GM12878 (cell line): ENCODE data around the gene MGAT3. TPM values are rescaled to one million over a fixed set of nuclear protein-coding genes. Genes with fewer than 3 reads are reported as not detected.

ENCODE experiments used
- ATAC-seq: fragments of 200-7000 bp; cut with Tn5 transposase; 3 replicates; pipeline ENCODE4 v1.9.1; 2020; ENCODE audit warnings: mild to moderate bottlenecking, moderate library complexity
- BruUV-seq: library from RNA; stranded (reverse); fragments of 400-500 nt; replicated peaks from 2 replicates; lab custom pipeline; 2021; lab: Mats Ljungman, UMichigan
- CTCF ChIA-PET: fragments of 300-600 bp; sonication (Branson Sonifier 250); formaldehyde crosslinking; extraction: SDS; loops from one replicate; lab custom pipeline; 2021; ENCODE audit warnings: inconsistent platforms; lab: Yijun Ruan, JAX
- POLR2A ChIA-PET: fragments of 350-600 bp; formaldehyde crosslinking; extraction: SDS; loops from one replicate; lab custom pipeline; 2021; ENCODE audit warnings: inconsistent platforms; lab: Charles Lee
- RAD21 ChIA-PET: fragments of 300-600 bp; sonication (Branson Sonifier 250); formaldehyde crosslinking; loops from one replicate; lab custom pipeline; 2023; ENCODE audit warnings: antibody characterized with exemption; ENCODE audit not compliant: unreplicated experiment; lab: Charles Lee
- SMC1A ChIA-PET: fragments of 300-600 bp; sonication (Branson Sonifier 250); formaldehyde crosslinking; loops from one replicate; lab custom pipeline; 2023; ENCODE audit not compliant: unreplicated experiment, uncharacterized antibody; lab: Charles Lee
- DNase-seq: peaks from one replicate; pipeline ENCODE4 v3.0.0-alpha.2; 2011; ENCODE audit warnings: low read depth, low spot score
- FAIRE-seq: peaks from 3 replicates; lab custom pipeline; 2011; peaks lifted over from hg19 to GRCh38; lab: Jason Lieb, UNC
- H2AFZ ChIP-seq: 2 replicates; pipeline ENCODE4 v1.6.0; 2011; ENCODE audit warnings: low read depth, low read length, control low read depth; ENCODE audit not compliant: control insufficient read depth
- H3K27ac ChIP-seq: 2 replicates; pipeline ENCODE4 v1.5.1; 2011; ENCODE audit warnings: control low read depth; ENCODE audit not compliant: control insufficient read depth, insufficient read depth
- H3K27me3 ChIP-seq, 2 experiments: replicated peaks in 1 of 2; 2 replicates each; pipeline versions ENCODE4 v1.6.0 to v1.6.1; 2011; ENCODE audit warnings: low read length in 1 of 2; ENCODE audit not compliant: control insufficient read depth in 2 of 2, insufficient read depth in 2 of 2
- H3K36me3 ChIP-seq, 2 experiments: 2 replicates each; pipeline ENCODE4 v1.5.1; 2011; ENCODE audit warnings: low read length in 1 of 2; ENCODE audit not compliant: control insufficient read depth in 2 of 2, insufficient read depth in 2 of 2
- H3K4me1 ChIP-seq: 2 replicates; pipeline ENCODE4 v1.6.1; 2011; ENCODE audit warnings: mild to moderate bottlenecking, low read length, moderate library complexity, mixed read lengths; ENCODE audit not compliant: control insufficient read depth, insufficient read depth
- H3K4me2 ChIP-seq: 2 replicates; pipeline ENCODE4 v1.6.0; 2011; ENCODE audit warnings: control low read depth; ENCODE audit not compliant: control insufficient read depth, insufficient read depth
- H3K4me3 ChIP-seq: fragments of 200-600 bp; sonication (generic); 2 replicates; pipeline ENCODE4 v1.5.1; 2016
- H3K79me2 ChIP-seq: 2 replicates; pipeline ENCODE4 v1.6.0; 2011; ENCODE audit warnings: low read length; ENCODE audit not compliant: control insufficient read depth, insufficient read depth
- H3K9ac ChIP-seq: 2 replicates; pipeline ENCODE4 v1.8.0; 2011; ENCODE audit warnings: low read length, control low read depth, mixed read lengths; ENCODE audit not compliant: control insufficient read depth, insufficient read depth
- H3K9me3 ChIP-seq: replicated peaks from 3 replicates; pipeline ENCODE4 v1.5.1; 2011; ENCODE audit warnings: mild to moderate bottlenecking, low read length; ENCODE audit not compliant: control insufficient read depth, insufficient read depth
- H4K20me1 ChIP-seq: 2 replicates; pipeline ENCODE4 v1.6.0; 2011; ENCODE audit not compliant: control insufficient read depth, insufficient read depth
- CTCF ChIP-seq, 3 experiments: IDR thresholded peaks in 2 of 3; conservative IDR thresholded peaks in 1 of 3; 2 replicates each; pipeline ENCODE4 v1.5.1; 2011; ENCODE audit warnings: low read depth in 3 of 3, low read length in 3 of 3, mild to moderate bottlenecking in 3 of 3, control low read depth in 2 of 3, moderate library complexity in 2 of 3, inconsistent platforms in 1 of 3, mixed read lengths in 1 of 3; ENCODE audit not compliant: control insufficient read depth in 2 of 3, insufficient read depth in 1 of 3; ENCODE audit errors: extremely low read depth in 1 of 3
- TBL1XR1 ChIP-seq: IDR thresholded peaks from 2 replicates; pipeline ENCODE4 v1.6.1; 2012; ENCODE audit warnings: low read depth, low read length, improper control_type of control experiment
- ZNF622 ChIP-seq: fragments of 450-650 bp; IDR thresholded peaks from 2 replicates; pipeline ENCODE4 v1.6.1; 2017; ENCODE audit warnings: mild to moderate bottlenecking, inconsistent platforms
- ZNF687 ChIP-seq: fragments of 450-650 bp; IDR thresholded peaks from 2 replicates; pipeline ENCODE4 v1.6.1; 2017; ENCODE audit warnings: mild to moderate bottlenecking, moderate library complexity
- WGBS: methylation state at CpG from one replicate; pipeline ENCODE4 v1.1.6; 2016; ENCODE audit warnings: low lambda C conversion rate; ENCODE audit not compliant: insufficient replicate concordance, insufficient coverage; ENCODE audit errors: missing lambda C conversion rate; 5-methylcytosine and 5-hydroxymethylcytosine counted together
- in situ Hi-C: fragments of 300-500 bp; cut with MboI; formaldehyde crosslinking; loops from 9 replicates; pipeline ENCODE4 v1.14.3; 2018; ENCODE audit warnings: mixed read lengths
- intact Hi-C: fragments of 100-400 bp; cut with micrococcal nuclease; formaldehyde crosslinking; loops from one replicate; pipeline ENCODE4 v1.14.2; 2022; ENCODE audit not compliant: unreplicated experiment
- polyA plus RNA-seq, 11 experiments: library from polyadenylated mRNA; depleted of rRNA in 4 of 11; unstranded in 6 of 11; stranded (reverse) in 5 of 11; fragments of >200 nt; fragmentation: Nextera tagmentation in 4 of 11; fragmentation: Illumina TruSeq in 1 of 11; extraction: Ambion mirVana in 4 of 11; extraction: Trizol in 1 of 11; gene quantifications; 1 replicate in 1 of 11; 2 replicates in 10 of 11; pipeline versions ENCODE4 v1.2.1 to v1.2.3, GENCODE V29; 2011 to 2016; ENCODE audit warnings: inconsistent platforms in 2 of 11, missing spikeins in 2 of 11, low read depth in 1 of 11
- total RNA-seq, 4 experiments: library from RNA; depleted of rRNA in 3 of 4; stranded (reverse); fragments of >200 nt in 3 of 4; fragmentation: Illumina TruSeq in 1 of 4; extraction: Trizol in 1 of 4; gene quantifications; 2 replicates each; pipeline versions ENCODE4 v1.2.1 to v1.2.3, GENCODE V29; 2013 to 2021

MGAT3 gene
- total and polyA plus RNA-seq, 10 of the 15 experiments (the other 5 are each of a cell fraction or from before 2014, with no cell fraction given): 0.32 to 40.2 (median 11.9) TPM

GRCh38 chr22:39476664-39477063, 19.9 kb downstream of the MGAT3 start:
- ChIA-PET RAD21 (no interaction called here), CTCF (interaction anchor here (1.4 to 2.5 kb wide), 4 partner anchors 17 to 53 kb away, joined by 5 to 13 read pairs (median 7); no protein-coding TSS in a partner anchor), SMC1A (interaction anchor here (0.9 kb wide), 2 partner anchors 9 to 32 kb away, joined by 3 read pairs; no protein-coding TSS in a partner anchor)

More at GRCh38 chr22:39476664-39477063, 19.9 kb downstream of the MGAT3 start:
- DNase-seq (no peak), FAIRE-seq (no peak), ATAC-seq (no peak)
- H3K79me2 ChIP-seq: peaks cover 17% of the 10 kb centered on the region
- TF ChIP-seq TBL1XR1 (no peak), ZNF687 (no peak), ZNF622 (no peak), CTCF (IDR thresholded peaks at IDR 0.05 in 2 of 3, conservative IDR thresholded peaks at IDR 0.05 in 1 of 3; ENCODE audit: control insufficient read depth in 2 of 3, extremely low read depth in 1 of 3, insufficient read depth in 1 of 3, low read depth in 3 of 3, low read length in 3 of 3) (no peak)
- peaks cover 11% of the 10 kb centered on the region for H3K4me1 ChIP-seq
- 95% methylated on average over 13 of the region's 13 CpGs for WGBS
- BruUV-seq: no TSS peak
- POLR2A ChIA-PET: interaction anchor here (0.9 kb wide), 1 partner anchor 35 kb away, joined by 7 read pairs; no protein-coding TSS in a partner anchor
- peaks cover 13 to 43% of the 10 kb centered on the region in 2 experiments; a peak in 3 of 4 replicates for H3K36me3 ChIP-seq
- no peak overlapping the region for H2AFZ ChIP-seq
- in situ Hi-C loops: no loop called here
- no peak overlapping the region for H3K4me2 ChIP-seq
- intact Hi-C loops: no loop called here
- no peaks in the 10 kb centered on the region for H3K27me3 ChIP-seq
- no peak overlapping the region for H3K27ac ChIP-seq
- no peaks in the 10 kb centered on the region; the same call in 1 of the 2 replicates for H4K20me1 ChIP-seq
- no peak overlapping the region for H3K9ac ChIP-seq
- H3K4me3 ChIP-seq: no peak overlapping the region
- H3K9me3 ChIP-seq: no peaks in the 10 kb centered on the region
